HG03066 (cell line): Measurements from ENCODE around the gene LIN9.
A peak's percentile ranks its signal among the peaks of the same experiment; 100 is the strongest.

Source experiments
- ATAC-seq: cut with Tn5 transposase; IDR thresholded peaks from one replicate; pipeline ENCODE4 v1.9.1; 2021; ENCODE audit warnings: low read depth; ENCODE audit not compliant: unreplicated experiment

The LIN9 gene

DNA sequence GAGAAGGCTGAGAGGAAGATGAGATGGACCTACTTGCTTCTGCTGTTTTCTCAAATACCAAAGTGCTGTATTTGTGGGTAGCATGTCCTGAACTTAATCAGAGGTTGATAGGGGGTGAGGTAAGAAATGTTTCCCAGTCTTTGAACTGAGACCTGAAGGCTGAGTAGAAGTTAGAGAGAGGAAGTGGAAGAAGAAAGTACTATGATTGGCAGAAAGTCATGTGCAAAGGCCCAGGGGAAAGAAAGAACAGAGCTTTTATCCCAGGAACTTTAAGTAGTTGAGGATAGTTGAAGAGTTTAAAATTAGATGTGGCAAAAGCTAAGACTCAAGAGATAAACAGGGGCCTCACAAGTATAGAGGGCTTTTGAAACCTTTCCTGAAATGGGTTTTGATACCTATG lies 15.5 kb upstream of the LIN9 start:
- ATAC-seq: no peak

DNA sequence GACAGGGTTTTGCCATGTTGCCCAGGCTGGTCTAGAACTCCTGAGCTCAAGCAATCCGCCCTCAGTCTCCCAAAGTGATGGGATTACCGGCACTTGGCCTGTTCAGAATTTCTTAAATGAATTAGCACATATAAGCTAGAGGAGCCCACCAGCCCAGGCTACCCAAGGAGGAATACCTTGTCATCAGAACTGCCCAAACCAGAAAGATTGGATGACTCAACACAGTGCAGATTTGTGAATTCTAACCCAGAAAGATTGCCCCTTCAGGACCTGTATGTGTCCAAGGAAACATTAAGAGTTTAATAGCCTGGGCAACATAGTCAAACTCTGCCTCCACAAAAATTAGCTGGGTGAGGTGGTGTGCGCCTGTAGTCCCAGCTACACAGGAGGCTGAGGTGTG lies 14.0 kb upstream of the LIN9 start:
- no peak for ATAC-seq

DNA sequence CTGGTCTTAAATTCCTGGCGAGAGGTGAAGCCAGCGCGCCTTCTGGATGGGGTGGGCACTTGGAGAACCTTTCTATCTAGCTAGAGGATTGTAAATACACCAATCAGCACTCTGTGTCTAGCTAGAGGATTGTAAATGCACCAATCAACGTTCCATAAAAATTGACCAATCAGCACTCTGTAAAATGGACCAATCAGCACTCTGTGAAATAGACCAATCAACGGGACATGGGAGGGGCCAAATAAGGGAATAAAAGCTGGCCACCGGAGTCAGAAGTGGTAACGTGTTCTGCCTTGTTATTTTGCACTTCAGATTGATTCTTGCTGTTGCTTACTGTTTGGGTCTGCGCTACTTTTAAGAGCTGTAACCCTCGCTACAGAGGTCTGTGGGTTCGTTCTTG lies 12.0 kb upstream of the LIN9 start:
- ATAC-seq: no peak

GRCh38 chr1:226318471-226318870 lies 9.5 kb upstream of the LIN9 start:
- ATAC-seq: no peak

DNA sequence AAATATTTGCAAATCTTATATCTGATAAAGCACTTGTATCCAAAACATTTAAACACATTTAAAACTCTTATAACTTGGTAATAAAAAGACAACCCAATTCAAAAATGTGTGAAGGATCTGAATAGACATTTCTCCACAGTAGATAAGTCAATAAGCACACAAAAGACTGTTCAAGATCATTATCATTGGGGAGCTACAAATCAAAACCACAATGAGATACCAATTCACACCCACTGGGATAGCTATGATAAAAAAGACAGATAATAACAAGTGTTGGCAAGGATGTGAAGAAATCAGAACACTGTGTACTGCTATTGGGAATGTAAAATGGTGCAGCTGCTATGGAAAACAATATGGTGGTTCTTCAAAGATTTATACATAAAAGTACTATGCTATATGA lies 5.1 kb upstream of the LIN9 start:
- no peak for ATAC-seq

GRCh38 chr1:226312065-226312464 lies 3.1 kb upstream of the LIN9 start:
- ATAC-seq: no peak

DNA sequence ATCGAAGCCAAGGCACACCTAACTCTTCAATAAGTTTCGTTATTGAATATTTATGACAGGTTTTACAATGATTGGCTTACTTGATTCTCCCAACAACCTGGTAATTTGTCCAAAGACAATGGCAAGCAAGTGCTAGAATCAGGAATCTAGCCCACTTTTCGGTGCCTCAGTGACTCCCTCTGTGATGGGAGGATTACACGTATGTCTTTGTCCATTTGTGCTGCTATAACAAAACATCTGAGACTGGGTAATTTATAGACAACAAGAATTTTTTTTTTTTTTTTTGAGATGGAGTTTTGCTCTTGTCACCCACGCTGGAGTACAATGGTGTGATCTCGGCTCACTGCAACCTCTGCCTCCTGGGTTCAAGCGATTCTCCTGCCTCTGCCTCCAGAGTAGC lies 2.4 kb upstream of the LIN9 start:
- no peak for ATAC-seq

DNA sequence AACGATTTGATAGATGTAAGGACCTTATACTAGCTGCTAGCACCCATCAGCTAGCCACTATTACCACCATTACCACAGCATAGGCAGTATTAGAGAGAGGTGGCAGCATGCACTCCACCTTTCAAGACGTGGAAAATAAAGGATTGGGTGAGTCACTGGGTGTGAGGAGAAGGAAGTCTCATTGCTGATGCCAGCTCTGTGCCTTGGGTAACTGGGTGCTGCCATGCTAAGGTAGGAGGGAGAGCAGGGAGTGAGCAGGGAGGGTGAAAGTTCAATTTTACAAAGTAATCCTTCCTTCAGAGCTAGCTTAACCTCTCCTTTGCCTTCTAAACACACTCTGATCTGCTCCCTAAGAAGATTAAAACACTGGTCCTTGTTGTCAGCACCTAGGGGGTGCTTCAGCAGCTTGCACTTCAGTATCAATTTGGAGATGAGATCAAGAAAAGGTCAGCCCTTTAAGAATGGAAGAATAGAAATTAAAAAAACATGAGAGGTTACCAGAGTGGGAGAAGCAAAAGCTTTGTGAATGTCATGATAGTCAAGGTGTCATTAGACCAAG lies 1.8 kb upstream of the LIN9 start:
- ATAC-seq: no peak

GRCh38 chr1:226310245-226310540 lies 1.2 kb upstream of the LIN9 start:
- no peak for ATAC-seq

- ATAC-seq: peak; percentile 4
Measured at GRCh38 chr1:226309398-226310244, 657 bp upstream of the LIN9 start.

- ATAC-seq: peak; percentile 18
Measured at GRCh38 chr1:226308166-226308722, 720 bp downstream of the LIN9 start.

GRCh38 chr1:226306425-226306824 lies 2.5 kb downstream of the LIN9 start:
- no peak for ATAC-seq

DNA sequence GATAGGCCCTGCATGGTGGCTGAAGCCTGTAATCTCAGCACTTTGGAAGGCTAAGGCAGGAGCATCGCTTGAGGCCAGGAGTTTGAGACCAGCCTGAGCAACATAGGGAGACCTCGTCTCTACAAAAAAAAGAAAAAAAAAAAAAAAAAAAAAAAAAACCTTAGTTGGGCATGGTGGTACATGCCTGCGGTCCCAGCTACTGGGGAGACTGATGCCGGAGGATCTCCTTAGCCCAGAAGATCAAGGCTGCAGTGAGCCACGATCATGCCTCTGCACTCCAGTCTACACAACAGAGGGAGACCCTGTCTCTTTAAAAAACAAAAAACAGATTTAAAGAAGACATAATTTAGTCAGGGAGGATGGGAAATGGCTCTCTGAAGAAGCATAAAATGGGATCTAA lies 3.8 kb downstream of the LIN9 start:
- ATAC-seq: no peak

DNA sequence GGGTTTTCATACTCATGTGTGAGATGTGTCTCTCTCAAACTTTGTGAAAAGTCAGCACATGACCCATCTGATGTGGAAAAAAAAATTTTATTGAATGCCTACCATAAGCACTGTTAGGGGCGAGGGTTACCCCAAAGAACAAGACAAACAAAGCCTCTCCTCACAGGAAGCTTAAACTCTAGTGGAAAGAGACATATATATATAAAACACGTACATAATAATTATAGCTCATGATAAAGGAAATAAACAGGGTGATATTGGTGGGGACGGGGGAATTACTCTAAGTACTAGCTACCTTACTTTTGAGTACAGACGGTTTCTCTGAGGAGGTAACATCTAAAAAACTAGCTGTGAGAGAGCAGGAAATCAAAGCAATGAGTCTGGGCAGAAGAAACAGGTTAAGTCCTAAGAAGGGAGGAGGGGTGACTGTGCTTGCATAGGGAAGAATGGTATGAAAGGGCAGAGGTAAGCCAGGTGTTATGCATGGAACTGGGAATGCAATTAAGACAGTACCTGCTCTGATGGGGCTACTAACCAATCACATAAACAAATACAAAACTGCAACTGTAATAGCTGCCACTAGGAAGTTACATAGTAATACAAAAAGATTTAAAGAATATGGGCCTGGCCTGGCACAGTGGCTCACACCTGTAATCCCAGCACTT lies 4.5 kb downstream of the LIN9 start:
- no peak for ATAC-seq

- ATAC-seq: no peak
Measured at GRCh38 chr1:226302731-226303130, 6.2 kb downstream of the LIN9 start.

GRCh38 chr1:226296911-226297310 lies 12.1 kb downstream of the LIN9 start:
- ATAC-seq: no peak

- ATAC-seq: no peak
Measured at GRCh38 chr1:226293553-226293920, 15.4 kb downstream of the LIN9 start.

DNA sequence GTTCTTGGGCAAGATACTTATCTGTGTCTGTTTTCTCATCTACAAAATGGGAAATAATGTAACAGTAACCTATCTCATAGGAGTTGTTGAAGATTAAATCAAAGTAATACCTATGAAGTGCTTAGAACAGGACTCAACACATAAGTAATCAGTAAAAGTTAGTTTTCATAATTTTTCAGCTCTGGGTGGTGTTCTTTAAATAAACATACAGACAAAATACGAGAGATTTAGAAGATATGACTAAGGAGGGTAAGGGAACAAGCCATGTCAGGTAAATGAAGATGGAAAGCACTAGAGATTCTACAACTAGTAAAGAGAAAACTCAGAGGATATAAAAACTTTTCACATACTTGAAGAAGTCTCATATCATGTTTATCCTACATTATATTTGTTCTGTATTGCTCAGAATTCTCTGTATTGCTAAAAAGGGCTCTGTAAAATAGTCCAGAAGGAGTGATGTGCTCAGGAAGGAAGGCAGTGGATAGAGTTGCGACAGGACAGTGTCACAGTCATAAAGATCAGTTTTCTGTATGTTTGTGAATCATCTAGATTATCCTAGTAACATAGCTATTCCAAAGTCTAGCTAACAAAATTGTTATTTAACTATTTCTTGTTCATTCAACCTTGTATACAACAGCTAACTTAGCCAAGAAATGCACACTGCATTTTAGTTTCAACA lies 16.0 kb downstream of the LIN9 start:
- ATAC-seq: no peak

GRCh38 chr1:226287587-226287986 lies 21.4 kb downstream of the LIN9 start:
- ATAC-seq: no peak

DNA sequence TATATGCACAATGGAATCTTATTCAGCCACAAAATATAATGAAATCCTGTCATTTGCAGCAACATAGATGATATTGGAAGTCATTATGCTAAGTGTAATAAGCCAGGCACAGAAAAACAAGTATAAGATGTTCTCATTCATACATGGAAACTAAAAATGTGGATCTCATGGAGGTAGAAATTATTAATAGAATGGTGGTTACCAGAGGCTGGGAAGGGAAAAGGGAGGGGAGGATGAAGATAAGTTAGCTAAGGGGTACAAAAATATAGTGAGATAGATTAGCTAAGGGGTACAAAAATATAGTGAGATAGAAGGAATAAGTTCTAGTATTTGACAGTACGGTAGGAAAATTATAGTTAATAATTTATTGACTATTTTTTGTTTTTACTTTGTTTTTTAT lies 27.9 kb downstream of the LIN9 start:
- ATAC-seq: no peak

GRCh38 chr1:226279498-226279897 lies 29.5 kb downstream of the LIN9 start:
- no peak for ATAC-seq
